Panc1 (cell line): Measurements from ENCODE around the gene KLF2. TPM values are rescaled to one million over a fixed set of nuclear protein-coding genes. Genes with fewer than 3 reads are reported as not detected.
A peak's percentile ranks its signal among the peaks of the same experiment; 100 is the strongest.
"Not testable (repeated sequence)": the region's sequence is repeated elsewhere in the genome, so short reads cannot be mapped to it uniquely, and the experiment has no call there.

Source experiments
- ATAC-seq: fragments of 200-7000 bp; cut with Tn5 transposase; 2 replicates; pipeline ENCODE4 v1.9.1; 2020; ENCODE audit warnings: mild to moderate bottlenecking, moderate library complexity
- BruUV-seq: library from RNA; stranded (reverse); fragments of 400-500 nt; replicated peaks from 2 replicates; lab custom pipeline; 2021; lab: Mats Ljungman, UMichigan
- CTCF ChIA-PET: fragments of 300-600 bp; sonication (Branson Sonifier 250); formaldehyde crosslinking; loops from one replicate; lab custom pipeline; 2022; ENCODE audit warnings: antibody characterized with exemption; lab: Charles Lee
- POLR2A ChIA-PET: fragments of 300-600 bp; sonication (Branson Sonifier 250); formaldehyde crosslinking; loops from one replicate; lab custom pipeline; 2022; ENCODE audit warnings: antibody characterized with exemption; lab: Charles Lee
- DNase-seq: peaks from one replicate; pipeline ENCODE4 v3.0.0-alpha.2; 2010; ENCODE audit warnings: low read depth, low spot score
- H3K27ac ChIP-seq: 2 replicates; pipeline ENCODE4 v1.5.1; 2011; ENCODE audit warnings: mild to moderate bottlenecking, low read length, inconsistent platforms
- H3K27me3 ChIP-seq: fragments of 200-500 bp; sonication (Bioruptor generic); 2 replicates; pipeline ENCODE4 v1.6.0; 2014; ENCODE audit warnings: low read length, inconsistent platforms; ENCODE audit not compliant: control insufficient read depth, insufficient read depth
- H3K36me3 ChIP-seq: fragments of 200-500 bp; sonication (Bioruptor generic); 2 replicates; pipeline ENCODE4 v1.5.1; 2014; ENCODE audit warnings: inconsistent platforms, mild to moderate bottlenecking, low read length, moderate library complexity; ENCODE audit not compliant: control insufficient read depth, insufficient read depth
- H3K4me1 ChIP-seq: 2 replicates; pipeline ENCODE4 v1.5.1; 2011; ENCODE audit warnings: inconsistent platforms, mild to moderate bottlenecking, low read length, moderate library complexity; ENCODE audit not compliant: control insufficient read depth, insufficient read depth
- H3K4me3 ChIP-seq, 2 experiments: 2 replicates each; pipeline ENCODE4 v1.5.1; 2011 to 2012; ENCODE audit warnings: low read depth in 2 of 2, low read length in 2 of 2, mild to moderate bottlenecking in 2 of 2, inconsistent platforms in 1 of 2, moderate library complexity in 1 of 2
- H3K9me3 ChIP-seq: fragments of 200-500 bp; sonication (Bioruptor generic); 2 replicates; pipeline ENCODE4 v1.5.1; 2014; ENCODE audit warnings: low read depth, mild to moderate bottlenecking, inconsistent platforms, low read length, moderate library complexity; ENCODE audit not compliant: control insufficient read depth, insufficient read depth
- CTCF ChIP-seq: fragments of 450-650 bp; IDR thresholded peaks from 2 replicates; pipeline ENCODE4 v1.5.1; 2017; ENCODE audit warnings: mild to moderate bottlenecking
- POLR2AphosphoS5 ChIP-seq: IDR thresholded peaks from 2 replicates; pipeline ENCODE4 v1.6.1; 2012; ENCODE audit warnings: mild to moderate bottlenecking, low read depth, low read length, moderate library complexity
- SIN3A ChIP-seq: IDR thresholded peaks from 2 replicates; pipeline ENCODE4 v1.6.1; 2012; ENCODE audit warnings: low read depth, mild to moderate bottlenecking, low read length, moderate library complexity, borderline replicate concordance; ENCODE audit not compliant: insufficient read depth
- TCF7L2 ChIP-seq: IDR thresholded peaks from 2 replicates; pipeline ENCODE4 v1.6.1; 2011; ENCODE audit warnings: mild to moderate bottlenecking, low read depth, low read length, inconsistent platforms
- in situ Hi-C: cut with HindIII; loops from 2 replicates; pipeline ENCODE4 v1.10.0; 2016; ENCODE audit warnings: low sequenced_read_pairs, low pct_unique_long_range_greater_than_20kb
- intact Hi-C: fragments of 100-400 bp; cut with micrococcal nuclease; formaldehyde crosslinking; loops from one replicate; pipeline ENCODE4 v1.10.0; 2022; ENCODE audit not compliant: unreplicated experiment
- total RNA-seq: library from RNA; stranded (reverse); gene quantifications from one replicate; pipeline ENCODE4 v1.2.1, GENCODE V29; 2021; ENCODE audit not compliant: unreplicated experiment
- TF ChIP-seq, protein P1 (sequence below), 2 experiments: IDR thresholded peaks; 2 replicates each; pipeline ENCODE4 v1.6.1; 2011 to 2012; ENCODE audit warnings: low read depth in 2 of 2, control low read depth in 1 of 2, low read length in 1 of 2, mild to moderate bottlenecking in 1 of 2, moderate library complexity in 1 of 2; ENCODE audit not compliant: insufficient read depth in 1 of 2

KLF2 gene
- total RNA-seq, 1 experiment from 2014 or later = 3.5 TPM

DNA sequence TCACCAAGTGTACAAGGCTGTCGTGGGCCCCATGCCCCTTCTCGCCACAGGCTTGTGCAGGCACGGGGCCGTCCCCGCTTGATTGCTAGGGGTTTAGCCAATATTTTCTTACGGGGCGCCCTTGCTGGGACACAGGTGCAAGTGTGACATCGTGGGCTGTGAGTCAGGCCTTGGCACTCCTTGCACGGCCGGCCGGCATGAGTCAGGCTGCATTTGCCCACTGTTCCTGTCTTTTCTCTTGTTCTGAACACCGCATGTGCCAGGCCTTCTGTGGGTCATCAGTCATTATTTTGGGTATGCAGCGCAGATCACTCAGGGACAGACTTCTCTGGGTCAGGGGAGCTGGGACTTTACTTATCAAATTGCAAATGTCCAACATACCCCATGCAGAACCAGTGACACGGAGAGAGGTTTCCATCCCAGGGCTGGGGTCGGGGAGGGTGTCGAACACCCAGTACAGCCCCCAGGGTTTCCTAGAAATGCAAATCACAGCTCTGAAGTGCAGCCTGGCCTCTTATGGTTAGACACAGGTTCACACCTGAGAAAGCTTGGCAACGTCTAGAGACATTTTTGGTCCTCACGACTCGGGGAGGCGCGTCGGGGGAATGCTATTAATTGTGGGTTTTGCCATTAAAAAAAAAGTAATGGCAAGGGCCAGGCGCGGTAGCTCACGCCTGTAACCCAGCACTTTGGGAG is 22.5 kb upstream of the KLF2 start:
- no peaks in the 10 kb centered on the region for H3K9me3 ChIP-seq
- H3K4me3 ChIP-seq = no peak overlapping the region
- intact Hi-C loops (no loop called here), in situ Hi-C loops (no loop called here)
- CTCF ChIA-PET = interaction anchor here (0.6 kb wide), 1 partner anchor 54 kb away, joined by 4 read pairs; no protein-coding TSS in a partner anchor
- no TSS peak for BruUV-seq
- peak; percentile 74 for ATAC-seq
- H3K27me3 ChIP-seq = no peaks in the 10 kb centered on the region
- H3K27ac ChIP-seq = no peak overlapping the region
- POLR2A ChIA-PET = interaction anchor here (0.5 kb wide), 1 partner anchor 27 kb away, joined by 5 read pairs; no protein-coding TSS in a partner anchor
- peaks cover 6% of the 10 kb centered on the region; the same call in 1 of the 2 replicates for H3K4me1 ChIP-seq
- no peak for DNase-seq
- no peaks in the 10 kb centered on the region for H3K36me3 ChIP-seq
- TF ChIP-seq POLR2AphosphoS5 (no peak), SIN3A (no peak), CTCF (no peak), TCF7L2 (no peak)
- TF ChIP-seq, protein P1, sequence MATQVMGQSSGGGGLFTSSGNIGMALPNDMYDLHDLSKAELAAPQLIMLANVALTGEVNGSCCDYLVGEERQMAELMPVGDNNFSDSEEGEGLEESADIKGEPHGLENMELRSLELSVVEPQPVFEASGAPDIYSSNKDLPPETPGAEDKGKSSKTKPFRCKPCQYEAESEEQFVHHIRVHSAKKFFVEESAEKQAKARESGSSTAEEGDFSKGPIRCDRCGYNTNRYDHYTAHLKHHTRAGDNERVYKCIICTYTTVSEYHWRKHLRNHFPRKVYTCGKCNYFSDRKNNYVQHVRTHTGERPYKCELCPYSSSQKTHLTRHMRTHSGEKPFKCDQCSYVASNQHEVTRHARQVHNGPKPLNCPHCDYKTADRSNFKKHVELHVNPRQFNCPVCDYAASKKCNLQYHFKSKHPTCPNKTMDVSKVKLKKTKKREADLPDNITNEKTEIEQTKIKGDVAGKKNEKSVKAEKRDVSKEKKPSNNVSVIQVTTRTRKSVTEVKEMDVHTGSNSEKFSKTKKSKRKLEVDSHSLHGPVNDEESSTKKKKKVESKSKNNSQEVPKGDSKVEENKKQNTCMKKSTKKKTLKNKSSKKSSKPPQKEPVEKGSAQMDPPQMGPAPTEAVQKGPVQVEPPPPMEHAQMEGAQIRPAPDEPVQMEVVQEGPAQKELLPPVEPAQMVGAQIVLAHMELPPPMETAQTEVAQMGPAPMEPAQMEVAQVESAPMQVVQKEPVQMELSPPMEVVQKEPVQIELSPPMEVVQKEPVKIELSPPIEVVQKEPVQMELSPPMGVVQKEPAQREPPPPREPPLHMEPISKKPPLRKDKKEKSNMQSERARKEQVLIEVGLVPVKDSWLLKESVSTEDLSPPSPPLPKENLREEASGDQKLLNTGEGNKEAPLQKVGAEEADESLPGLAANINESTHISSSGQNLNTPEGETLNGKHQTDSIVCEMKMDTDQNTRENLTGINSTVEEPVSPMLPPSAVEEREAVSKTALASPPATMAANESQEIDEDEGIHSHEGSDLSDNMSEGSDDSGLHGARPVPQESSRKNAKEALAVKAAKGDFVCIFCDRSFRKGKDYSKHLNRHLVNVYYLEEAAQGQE (IDR thresholded peaks at IDR 0.05; ENCODE audit: insufficient read depth in 1 of 2, low read depth in 2 of 2, low read length in 1 of 2) = no peak

DNA sequence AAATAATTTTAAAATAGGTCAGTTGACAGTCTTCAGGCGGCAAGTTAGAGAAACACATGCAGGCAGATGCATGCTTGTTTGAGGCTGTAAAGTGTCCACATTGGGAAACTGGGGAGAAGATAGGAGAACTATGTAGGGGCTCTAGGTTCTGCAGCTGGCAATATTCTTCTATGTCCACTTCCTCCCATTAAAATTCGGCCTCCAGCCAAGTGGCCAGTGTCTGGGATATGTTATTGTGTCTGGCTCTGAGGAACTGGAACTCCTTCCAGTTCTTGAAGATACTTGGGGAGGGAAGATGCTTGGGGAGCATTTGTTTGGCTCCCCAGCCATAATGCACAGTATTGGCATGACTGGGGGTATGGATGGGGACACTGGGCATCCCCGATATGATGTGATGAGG is 20.9 kb upstream of the KLF2 start:
- H3K4me3 ChIP-seq = no peak overlapping the region
- CTCF ChIA-PET = no interaction called here
- POLR2A ChIA-PET = interaction anchor here (0.6 kb wide), 1 partner anchor 66 kb away, joined by 3 read pairs; no protein-coding TSS in a partner anchor
- DNase-seq = no peak
- H3K27ac ChIP-seq = no peak overlapping the region
- BruUV-seq = no TSS peak
- no peaks in the 10 kb centered on the region for H3K9me3 ChIP-seq
- intact Hi-C loops = no loop called here
- H3K4me1 ChIP-seq = peaks cover 6% of the 10 kb centered on the region; the same call in 1 of the 2 replicates
- no peaks in the 10 kb centered on the region for H3K27me3 ChIP-seq
- in situ Hi-C loops = no loop called here
- TF ChIP-seq CTCF (no peak), SIN3A (no peak), TCF7L2 (no peak), POLR2AphosphoS5 (no peak)
- TF ChIP-seq, protein P1 (IDR thresholded peaks at IDR 0.05; ENCODE audit: insufficient read depth in 1 of 2, low read depth in 2 of 2, low read length in 1 of 2) = no peak
- ATAC-seq = no peak
- no peaks in the 10 kb centered on the region for H3K36me3 ChIP-seq

DNA sequence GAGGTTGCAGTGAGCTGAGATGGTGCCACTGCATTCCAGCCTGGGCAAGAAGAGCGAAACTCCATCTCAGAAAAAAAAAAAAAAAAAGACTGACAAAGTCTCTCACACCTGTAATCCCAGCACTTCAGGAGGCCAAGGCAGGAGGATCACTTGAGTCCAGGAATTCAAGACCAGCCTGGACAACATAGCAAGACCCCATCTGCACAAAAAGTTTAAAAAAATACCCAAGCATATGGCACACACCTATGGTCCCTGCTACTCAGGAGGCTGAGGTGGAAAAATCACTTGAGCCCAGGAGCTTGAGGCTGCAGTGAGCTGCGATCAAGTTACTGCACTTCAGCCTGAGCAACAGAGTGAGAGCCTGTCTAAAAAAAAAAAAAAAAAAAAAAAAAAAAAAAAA is 20.1 kb upstream of the KLF2 start:
- H3K4me3 ChIP-seq, H3K27me3 ChIP-seq, H3K36me3 ChIP-seq, in situ Hi-C loops, intact Hi-C loops, BruUV-seq, DNase-seq, H3K4me1 ChIP-seq, ATAC-seq, H3K9me3 ChIP-seq, H3K27ac ChIP-seq: not testable (repeated sequence)
- ChIA-PET CTCF (interaction anchor here (0.6 kb wide), 1 partner anchor 26 kb away, joined by 3 read pairs; no protein-coding TSS in a partner anchor), POLR2A (interaction anchor here (0.7 kb wide), 1 partner anchor 135 kb away, joined by 7 read pairs; no protein-coding TSS in a partner anchor)
